ENCODE measurements around the gene EGLN2.
A peak's percentile ranks its signal among the peaks of the same experiment; 100 is the strongest.

Gene EGLN2

GRCh38 chr19:40800339-40800996 is 1.5 kb downstream of the EGLN2 start:
- in situ Hi-C loops (cut with HindIII; ENCODE audit: low pct_unique_long_range_greater_than_20kb, low sequenced_read_pairs) = no loop called here
- no peak for DNase-seq (ENCODE audit: low read depth in 1 of 2, low spot score in 1 of 2)

GRCh38 chr19:40800997-40801377 is 2.0 kb downstream of the EGLN2 start:
- TF ChIP-seq JUND (IDR thresholded peaks at IDR 0.05; ENCODE audit: low read depth) = no peak
- in situ Hi-C loops (cut with HindIII; ENCODE audit: low pct_unique_long_range_greater_than_20kb, low sequenced_read_pairs) = no loop called here

More at GRCh38 chr19:40800339-40800996, 1.5 kb downstream of the EGLN2 start:
- no peak for TF ChIP-seq JUND (IDR thresholded peaks at IDR 0.05; ENCODE audit: low read depth)

GRCh38 chr19:40801426-40802299 is 2.7 kb downstream of the EGLN2 start:
- in situ Hi-C loops (cut with HindIII; ENCODE audit: low pct_unique_long_range_greater_than_20kb, low sequenced_read_pairs) = no loop called here
- no peak for TF ChIP-seq JUND (IDR thresholded peaks at IDR 0.05; ENCODE audit: low read depth)
- DNase-seq (ENCODE audit: low read depth in 1 of 2, low spot score in 1 of 2) = no peak

More at GRCh38 chr19:40800997-40801377, 2.0 kb downstream of the EGLN2 start:
- DNase-seq (ENCODE audit: low read depth in 1 of 2, low spot score in 1 of 2) = no peak

GRCh38 chr19:40802300-40803169 is 3.5 kb downstream of the EGLN2 start:
- no peak for TF ChIP-seq JUND (IDR thresholded peaks at IDR 0.05; ENCODE audit: low read depth)
- in situ Hi-C loops (cut with HindIII; ENCODE audit: low pct_unique_long_range_greater_than_20kb, low sequenced_read_pairs) = no loop called here
- DNase-seq (ENCODE audit: low read depth in 1 of 2, low spot score in 1 of 2) = no peak

- TF ChIP-seq JUND (IDR thresholded peaks at IDR 0.05; ENCODE audit: low read depth) = no peak
- in situ Hi-C loops (cut with HindIII; ENCODE audit: low pct_unique_long_range_greater_than_20kb, low sequenced_read_pairs) = no loop called here
- no peak for DNase-seq (ENCODE audit: low read depth in 1 of 2, low spot score in 1 of 2)
These were observed 4.3 kb downstream of the EGLN2 start for GRCh38 chr19:40803170-40803856.

GRCh38 chr19:40803857-40804782 is 5.1 kb downstream of the EGLN2 start:
- in situ Hi-C loops (cut with HindIII; ENCODE audit: low pct_unique_long_range_greater_than_20kb, low sequenced_read_pairs) = no loop called here
- no peak for TF ChIP-seq JUND (IDR thresholded peaks at IDR 0.05; ENCODE audit: low read depth)

GRCh38 chr19:40804783-40805242 is 5.8 kb downstream of the EGLN2 start:
- DNase-seq (ENCODE audit: low read depth in 1 of 2, low spot score in 1 of 2) = no peak
- TF ChIP-seq JUND (IDR thresholded peaks at IDR 0.05; ENCODE audit: low read depth) = no peak
- in situ Hi-C loops (cut with HindIII; ENCODE audit: low pct_unique_long_range_greater_than_20kb, low sequenced_read_pairs) = no loop called here

More at GRCh38 chr19:40803857-40804782, 5.1 kb downstream of the EGLN2 start:
- peak in 1 of 2 experiments; percentile 81 for DNase-seq (ENCODE audit: low read depth in 1 of 2, low spot score in 1 of 2)

GRCh38 chr19:40805258-40805868 is 6.4 kb downstream of the EGLN2 start:
- in situ Hi-C loops (cut with HindIII; ENCODE audit: low pct_unique_long_range_greater_than_20kb, low sequenced_read_pairs) = no loop called here
- no peak for DNase-seq (ENCODE audit: low read depth in 1 of 2, low spot score in 1 of 2)
- TF ChIP-seq JUND (IDR thresholded peaks at IDR 0.05; ENCODE audit: low read depth) = no peak

GRCh38 chr19:40806423-40807146 is 7.6 kb downstream of the EGLN2 start:
- TF ChIP-seq JUND (IDR thresholded peaks at IDR 0.05; ENCODE audit: low read depth) = no peak
- peak in 1 of 2 experiments; percentile 71 for DNase-seq (ENCODE audit: low read depth in 1 of 2, low spot score in 1 of 2)
- in situ Hi-C loops (cut with HindIII; ENCODE audit: low pct_unique_long_range_greater_than_20kb, low sequenced_read_pairs) = no loop called here

All from T47D (cell line).